Sigmoid colon (tissue), 4 donors: ENCODE measurements around the gene PTGR3.

Experiments used
- CTCF ChIP-seq, 4 experiments: fragments of 450-650 bp in 3 of 4; fragments of 200-600 bp in 1 of 4; IDR thresholded peaks; one replicate each; pipeline ENCODE4 v1.5.1; 2016 to 2019; ENCODE audit warnings: antibody characterized with exemption in 4 of 4, mild to moderate bottlenecking in 3 of 4, moderate library complexity in 2 of 4
- EP300 ChIP-seq, 4 donors: sonication (generic); formaldehyde crosslinking; IDR thresholded peaks; one replicate each; pipeline ENCODE4 v1.6.1; 2017; ENCODE audit warnings: antibody characterized with exemption in 4 of 4
- POLR2A ChIP-seq, 2 donors: fragments of 450-650 bp; IDR thresholded peaks; one replicate each; pipeline ENCODE4 v1.6.1; 2016; ENCODE audit warnings: antibody characterized with exemption in 2 of 2, mild to moderate bottlenecking in 2 of 2, moderate library complexity in 2 of 2
- POLR2AphosphoS5 ChIP-seq, 4 donors: sonication (generic); formaldehyde crosslinking; IDR thresholded peaks; one replicate each; pipeline ENCODE4 v1.6.1; 2017; ENCODE audit warnings: antibody characterized with exemption in 4 of 4

- TF ChIP-seq POLR2A (IDR thresholded peaks at IDR 0.05) (no peak), CTCF (IDR thresholded peaks at IDR 0.05) (no peak), EP300 (IDR thresholded peaks at IDR 0.05) (no peak), POLR2AphosphoS5 (IDR thresholded peaks at IDR 0.05) (no peak)
Measured at GRCh38 chr18:75227535-75228296, 18.8 kb upstream of the PTGR3 start.
